ENCODE data around the gene RIC1.

RIC1 gene

DNA sequence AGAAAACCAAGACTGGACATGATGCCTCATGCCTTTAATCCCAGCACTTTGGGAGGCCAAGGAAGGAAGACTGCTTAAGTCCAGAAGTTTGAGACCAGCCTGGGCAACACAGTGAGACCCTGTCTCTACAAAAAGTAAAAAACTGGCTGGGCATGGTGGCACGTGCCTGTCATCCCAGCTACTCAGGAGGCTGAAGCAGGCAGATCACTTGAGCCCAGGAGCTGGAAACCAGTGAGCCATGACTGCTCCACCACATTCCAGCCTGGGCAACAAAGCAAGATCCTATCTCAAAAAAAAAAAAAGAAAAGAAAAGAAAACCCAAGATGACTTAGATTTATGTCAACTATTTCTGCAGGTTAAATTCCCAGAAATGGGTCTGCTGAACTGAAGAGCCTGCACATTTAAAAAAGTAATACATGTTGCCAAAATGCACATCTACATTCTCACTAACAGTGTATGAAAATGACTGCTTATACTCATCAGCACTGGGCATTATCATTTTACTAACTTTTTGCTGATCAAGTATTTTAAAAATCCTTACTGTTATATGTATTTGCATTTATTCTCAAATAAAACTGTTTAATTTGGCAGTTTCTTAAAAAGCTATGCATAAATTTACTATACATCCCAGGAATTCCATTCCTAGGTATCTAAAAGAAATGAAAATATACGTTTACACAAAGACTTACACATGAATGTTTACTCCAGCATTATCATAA, 189.7 kb downstream of the RIC1 start:
- H3K9me2 ChIP-seq (replicated peaks; ENCODE audit: low read depth, low read length), result no peaks in the 10 kb centered on the region
- H3K9me3 ChIP-seq (ENCODE audit: insufficient read depth, low read depth, low read length), result no peaks in the 10 kb centered on the region
- no peak overlapping the region for H2AFZ ChIP-seq (ENCODE audit: low read length)
- no peaks in the 10 kb centered on the region for H3F3A ChIP-seq (ENCODE audit: low read depth)
- H4K20me1 ChIP-seq (ENCODE audit: insufficient read depth, low read length, poor library complexity, severe bottlenecking), result peaks cover 8% of the 10 kb centered on the region
- H3K4me2 ChIP-seq (ENCODE audit: low read depth, low read length, poor library complexity, severe bottlenecking), result no peak overlapping the region
- H3K27me3 ChIP-seq (ENCODE audit: insufficient read depth, low read length, poor library complexity, severe bottlenecking), result no peaks in the 10 kb centered on the region
- H3K4me3 ChIP-seq (ENCODE audit: low read length, poor library complexity, severe bottlenecking), result no peak overlapping the region
- TF ChIP-seq, protein P1, sequence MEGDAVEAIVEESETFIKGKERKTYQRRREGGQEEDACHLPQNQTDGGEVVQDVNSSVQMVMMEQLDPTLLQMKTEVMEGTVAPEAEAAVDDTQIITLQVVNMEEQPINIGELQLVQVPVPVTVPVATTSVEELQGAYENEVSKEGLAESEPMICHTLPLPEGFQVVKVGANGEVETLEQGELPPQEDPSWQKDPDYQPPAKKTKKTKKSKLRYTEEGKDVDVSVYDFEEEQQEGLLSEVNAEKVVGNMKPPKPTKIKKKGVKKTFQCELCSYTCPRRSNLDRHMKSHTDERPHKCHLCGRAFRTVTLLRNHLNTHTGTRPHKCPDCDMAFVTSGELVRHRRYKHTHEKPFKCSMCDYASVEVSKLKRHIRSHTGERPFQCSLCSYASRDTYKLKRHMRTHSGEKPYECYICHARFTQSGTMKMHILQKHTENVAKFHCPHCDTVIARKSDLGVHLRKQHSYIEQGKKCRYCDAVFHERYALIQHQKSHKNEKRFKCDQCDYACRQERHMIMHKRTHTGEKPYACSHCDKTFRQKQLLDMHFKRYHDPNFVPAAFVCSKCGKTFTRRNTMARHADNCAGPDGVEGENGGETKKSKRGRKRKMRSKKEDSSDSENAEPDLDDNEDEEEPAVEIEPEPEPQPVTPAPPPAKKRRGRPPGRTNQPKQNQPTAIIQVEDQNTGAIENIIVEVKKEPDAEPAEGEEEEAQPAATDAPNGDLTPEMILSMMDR (conservative IDR thresholded peaks at IDR 0.05; ENCODE audit: low read length), result no peak
- TF ChIP-seq EZH2phosphoT487 (IDR thresholded peaks at IDR 0.05; ENCODE audit: borderline replicate concordance), result no peak
- H3K79me2 ChIP-seq (ENCODE audit: insufficient read depth, low read length), result peaks cover 17% of the 10 kb centered on the region
- H3K4me1 ChIP-seq (ENCODE audit: insufficient read depth, low read length, poor library complexity, severe bottlenecking), result no peaks in the 10 kb centered on the region
- no peak overlapping the region for H3K9ac ChIP-seq (ENCODE audit: low read depth, low read length, poor library complexity, severe bottlenecking)
- peaks cover 45% of the 10 kb centered on the region for H3K36me3 ChIP-seq (ENCODE audit: insufficient read depth, low read length)

DNA sequence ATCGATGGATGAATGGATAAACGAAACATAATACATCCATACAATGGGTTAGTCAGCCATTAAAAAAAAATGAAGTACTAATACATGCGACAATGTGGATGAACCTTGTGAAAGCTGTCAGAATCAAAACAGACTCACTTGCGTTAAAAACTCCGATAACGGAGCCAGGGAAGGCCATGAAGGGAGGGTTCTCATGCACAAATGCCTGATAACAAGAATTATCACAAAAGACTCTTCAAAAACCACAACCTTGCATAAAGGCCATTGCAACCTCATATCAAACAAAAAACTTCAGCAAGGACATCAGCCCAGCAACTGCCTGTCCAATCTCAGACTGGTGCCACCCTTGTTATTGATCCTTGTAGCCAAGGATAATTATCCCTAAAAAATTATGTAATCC, 190.3 kb downstream of the RIC1 start:
- H3K79me2 ChIP-seq (ENCODE audit: insufficient read depth, low read length), result peaks cover 17% of the 10 kb centered on the region
- no peaks in the 10 kb centered on the region for H3F3A ChIP-seq (ENCODE audit: low read depth)

DNA sequence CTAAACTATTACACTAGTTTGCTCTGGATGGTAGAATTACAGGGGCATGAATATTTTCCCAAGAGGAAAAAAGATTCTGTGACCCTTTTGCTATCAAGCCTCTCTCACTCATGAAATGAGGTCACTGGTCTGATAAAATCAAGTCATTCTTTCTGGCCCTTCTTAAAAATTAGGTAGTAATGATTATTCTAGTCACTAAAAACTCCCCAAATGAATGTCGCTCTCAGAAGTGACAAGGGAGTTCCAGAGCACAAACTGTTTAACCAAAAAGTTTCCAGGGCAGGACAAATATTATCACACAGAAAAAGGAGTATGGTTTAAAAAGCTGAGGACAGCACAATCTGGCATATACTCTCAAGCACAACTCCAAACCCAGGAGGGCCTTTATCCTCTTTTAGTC, 191.5 kb downstream of the RIC1 start:
- Histone ChIP-seq H3K9ac (ENCODE audit: low read depth, low read length, poor library complexity, severe bottlenecking) (no peak overlapping the region), H3K27me3 (ENCODE audit: insufficient read depth, low read length, poor library complexity, severe bottlenecking) (no peaks in the 10 kb centered on the region), H3K9me2 (replicated peaks; ENCODE audit: low read depth, low read length) (no peaks in the 10 kb centered on the region), H3K79me2 (ENCODE audit: insufficient read depth, low read length) (peaks cover 22% of the 10 kb centered on the region), H3K4me1 (ENCODE audit: insufficient read depth, low read length, poor library complexity, severe bottlenecking) (peaks cover 8% of the 10 kb centered on the region), H3F3A (ENCODE audit: low read depth) (no peaks in the 10 kb centered on the region), H2AFZ (ENCODE audit: low read length) (no peak overlapping the region), H3K36me3 (ENCODE audit: insufficient read depth, low read length) (peaks cover 38% of the 10 kb centered on the region), H3K4me3 (ENCODE audit: low read length, poor library complexity, severe bottlenecking) (no peak overlapping the region), H3K4me2 (ENCODE audit: low read depth, low read length, poor library complexity, severe bottlenecking) (no peak overlapping the region), H4K20me1 (ENCODE audit: insufficient read depth, low read length, poor library complexity, severe bottlenecking) (peaks cover 11% of the 10 kb centered on the region), H3K9me3 (ENCODE audit: insufficient read depth, low read depth, low read length) (no peaks in the 10 kb centered on the region)
- no peak for TF ChIP-seq EZH2phosphoT487 (IDR thresholded peaks at IDR 0.05; ENCODE audit: borderline replicate concordance)
- TF ChIP-seq, protein P1 (conservative IDR thresholded peaks at IDR 0.05; ENCODE audit: low read length), result no peak

More for the DNA sequence above, 190.3 kb downstream of the RIC1 start:
- no peaks in the 10 kb centered on the region for H3K27me3 ChIP-seq (ENCODE audit: insufficient read depth, low read length, poor library complexity, severe bottlenecking)
- H3K4me1 ChIP-seq (ENCODE audit: insufficient read depth, low read length, poor library complexity, severe bottlenecking), result peaks cover 3% of the 10 kb centered on the region
- H3K9me3 ChIP-seq (ENCODE audit: insufficient read depth, low read depth, low read length), result no peaks in the 10 kb centered on the region
- H3K9me2 ChIP-seq (replicated peaks; ENCODE audit: low read depth, low read length), result no peaks in the 10 kb centered on the region
- H3K4me3 ChIP-seq (ENCODE audit: low read length, poor library complexity, severe bottlenecking), result no peak overlapping the region
- no peak overlapping the region for H2AFZ ChIP-seq (ENCODE audit: low read length)
- no peak overlapping the region for H3K9ac ChIP-seq (ENCODE audit: low read depth, low read length, poor library complexity, severe bottlenecking)
- peaks cover 8% of the 10 kb centered on the region for H4K20me1 ChIP-seq (ENCODE audit: insufficient read depth, low read length, poor library complexity, severe bottlenecking)
- peaks cover 46% of the 10 kb centered on the region for H3K36me3 ChIP-seq (ENCODE audit: insufficient read depth, low read length)
- TF ChIP-seq, protein P1 (conservative IDR thresholded peaks at IDR 0.05; ENCODE audit: low read length), result no peak
- no peak for TF ChIP-seq EZH2phosphoT487 (IDR thresholded peaks at IDR 0.05; ENCODE audit: borderline replicate concordance)
- H3K4me2 ChIP-seq (ENCODE audit: low read depth, low read length, poor library complexity, severe bottlenecking), result no peak overlapping the region

All from Loucy (cell line).